Vagina (tissue), 2 donors: ENCODE data around the gene SYTL4. TPM values are rescaled to one million over a fixed set of nuclear protein-coding genes. Genes with fewer than 3 reads are reported as not detected.
"Not testable (repeated sequence)": the region's sequence is repeated elsewhere in the genome, so short reads cannot be mapped to it uniquely, and the experiment has no call there.

Experiments
- DNase-seq, 2 donors: peaks; one replicate each; pipeline ENCODE4 v3.0.0-alpha.2; 2017; ENCODE audit errors: extremely low spot score in 2 of 2
- H3K27ac ChIP-seq: fragments of 200-600 bp; sonication (generic); one replicate; pipeline ENCODE4 v1.5.1; 2019
- H3K27me3 ChIP-seq: fragments of 200-600 bp; sonication (generic); one replicate; pipeline ENCODE4 v1.5.1; 2019
- H3K36me3 ChIP-seq, 2 donors: fragments of 200-600 bp; sonication (generic); one replicate each; pipeline ENCODE4 v1.5.1; 2017 to 2019
- H3K4me1 ChIP-seq: fragments of 200-600 bp; sonication (generic); one replicate; pipeline ENCODE4 v1.5.1; 2019
- H3K4me3 ChIP-seq, 2 donors: fragments of 200-600 bp; sonication (generic); 1 replicate in 1 of 2; 2 replicates in 1 of 2; pipeline ENCODE4 v1.5.1; 2016 to 2019
- H3K9me3 ChIP-seq: fragments of 200-600 bp; sonication (generic); one replicate; pipeline ENCODE4 v1.5.1; 2019
- POLR2A ChIP-seq, 2 donors: fragments of 450-650 bp; IDR thresholded peaks; one replicate each; pipeline ENCODE4 v1.6.1; 2017; ENCODE audit warnings: antibody characterized with exemption in 2 of 2, mild to moderate bottlenecking in 2 of 2, moderate library complexity in 2 of 2
- POLR2AphosphoS5 ChIP-seq, 2 donors: sonication (generic); formaldehyde crosslinking; IDR thresholded peaks; one replicate each; pipeline ENCODE4 v1.9.0; 2017; ENCODE audit warnings: antibody characterized with exemption in 2 of 2, mild to moderate bottlenecking in 2 of 2, low read depth in 1 of 2; ENCODE audit not compliant: insufficient read depth in 1 of 2
- intact Hi-C: fragments of 100-400 bp; cut with DNase I; formaldehyde crosslinking; loops from one replicate; pipeline ENCODE4 v1.15.1; 2023
- total RNA-seq: library from RNA; depleted of rRNA; stranded (reverse); fragments of >200 nt; gene quantifications from one replicate; pipeline ENCODE4 v1.2.3, GENCODE V29; 2016
- TF ChIP-seq, protein P1 (sequence below), 3 experiments: fragments of 450-650 bp in 2 of 3; fragments of 200-600 bp in 1 of 3; sonication (generic) in 1 of 3; IDR thresholded peaks; one replicate each; pipeline ENCODE4 v1.5.1; 2017 to 2019; ENCODE audit warnings: antibody characterized with exemption in 3 of 3, mild to moderate bottlenecking in 2 of 3, moderate library complexity in 2 of 3

The SYTL4 gene
- total RNA-seq, 1 donor from 2014 or later, result 21.9 TPM

DNA sequence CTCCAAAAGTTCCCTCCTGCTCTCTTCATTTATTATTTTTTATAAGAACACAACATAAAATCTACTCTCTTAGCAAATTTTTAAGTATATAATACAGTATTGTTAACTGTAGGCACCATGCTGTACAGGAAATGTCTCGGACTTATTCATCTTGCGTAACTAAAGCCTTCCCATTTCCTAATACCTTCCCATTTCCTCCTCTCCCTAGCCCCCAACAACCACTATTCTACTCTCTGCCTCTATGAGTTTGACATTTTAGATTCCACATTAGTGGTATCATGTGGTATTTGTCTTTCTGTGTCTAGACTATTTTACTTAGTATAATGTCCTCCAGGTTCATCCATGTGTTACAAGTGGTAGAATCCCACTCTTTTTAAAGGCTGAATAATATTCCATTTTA lies 15.8 kb upstream of the SYTL4 start:
- intact Hi-C loops, result no loop called here
- peak overlapping the region; percentile 33 for H3K27ac ChIP-seq
- no peaks in the 10 kb centered on the region for H3K36me3 ChIP-seq
- DNase-seq, result no peak
- H3K27me3 ChIP-seq, result no peaks in the 10 kb centered on the region
- H3K4me1 ChIP-seq, result no peaks in the 10 kb centered on the region
- TF ChIP-seq POLR2A (IDR thresholded peaks at IDR 0.05), result no peak
- TF ChIP-seq, protein P1, sequence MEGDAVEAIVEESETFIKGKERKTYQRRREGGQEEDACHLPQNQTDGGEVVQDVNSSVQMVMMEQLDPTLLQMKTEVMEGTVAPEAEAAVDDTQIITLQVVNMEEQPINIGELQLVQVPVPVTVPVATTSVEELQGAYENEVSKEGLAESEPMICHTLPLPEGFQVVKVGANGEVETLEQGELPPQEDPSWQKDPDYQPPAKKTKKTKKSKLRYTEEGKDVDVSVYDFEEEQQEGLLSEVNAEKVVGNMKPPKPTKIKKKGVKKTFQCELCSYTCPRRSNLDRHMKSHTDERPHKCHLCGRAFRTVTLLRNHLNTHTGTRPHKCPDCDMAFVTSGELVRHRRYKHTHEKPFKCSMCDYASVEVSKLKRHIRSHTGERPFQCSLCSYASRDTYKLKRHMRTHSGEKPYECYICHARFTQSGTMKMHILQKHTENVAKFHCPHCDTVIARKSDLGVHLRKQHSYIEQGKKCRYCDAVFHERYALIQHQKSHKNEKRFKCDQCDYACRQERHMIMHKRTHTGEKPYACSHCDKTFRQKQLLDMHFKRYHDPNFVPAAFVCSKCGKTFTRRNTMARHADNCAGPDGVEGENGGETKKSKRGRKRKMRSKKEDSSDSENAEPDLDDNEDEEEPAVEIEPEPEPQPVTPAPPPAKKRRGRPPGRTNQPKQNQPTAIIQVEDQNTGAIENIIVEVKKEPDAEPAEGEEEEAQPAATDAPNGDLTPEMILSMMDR (IDR thresholded peaks at IDR 0.05), result no peak
- TF ChIP-seq POLR2AphosphoS5 (IDR thresholded peaks at IDR 0.05; ENCODE audit: insufficient read depth in 1 of 2, low read depth in 1 of 2), result no peak
- no peak overlapping the region for H3K4me3 ChIP-seq
- no peaks in the 10 kb centered on the region for H3K9me3 ChIP-seq

DNA sequence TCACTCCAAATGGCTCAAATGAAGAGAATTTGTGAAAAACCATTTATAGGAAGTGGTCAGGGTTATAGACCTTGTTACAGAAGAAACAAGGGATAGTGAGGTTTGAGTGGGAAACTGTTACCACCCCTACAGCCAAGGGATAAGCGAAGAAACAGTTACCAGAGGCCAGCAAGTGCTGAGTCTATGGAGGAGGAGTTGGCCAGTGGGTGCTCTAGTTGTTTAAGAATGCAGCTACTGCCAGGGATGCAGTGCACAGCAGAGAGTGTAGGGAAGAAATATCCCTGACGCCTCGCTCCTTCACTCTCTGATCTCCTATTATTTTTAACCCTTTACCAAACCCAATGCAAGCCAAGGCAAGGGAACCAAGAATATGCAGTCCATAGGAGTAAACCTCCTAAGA lies 15.2 kb upstream of the SYTL4 start:
- no peaks in the 10 kb centered on the region for H3K36me3 ChIP-seq
- H3K4me1 ChIP-seq, result no peaks in the 10 kb centered on the region
- intact Hi-C loops, result no loop called here
- peak overlapping the region; percentile 33 for H3K27ac ChIP-seq
- no peaks in the 10 kb centered on the region for H3K9me3 ChIP-seq
- no peak overlapping the region for H3K4me3 ChIP-seq
- H3K27me3 ChIP-seq, result no peaks in the 10 kb centered on the region
- TF ChIP-seq, protein P1 (IDR thresholded peaks at IDR 0.05), result no peak
- TF ChIP-seq POLR2A (IDR thresholded peaks at IDR 0.05) (no peak), POLR2AphosphoS5 (IDR thresholded peaks at IDR 0.05; ENCODE audit: insufficient read depth in 1 of 2, low read depth in 1 of 2) (no peak)
- no peak for DNase-seq

DNA sequence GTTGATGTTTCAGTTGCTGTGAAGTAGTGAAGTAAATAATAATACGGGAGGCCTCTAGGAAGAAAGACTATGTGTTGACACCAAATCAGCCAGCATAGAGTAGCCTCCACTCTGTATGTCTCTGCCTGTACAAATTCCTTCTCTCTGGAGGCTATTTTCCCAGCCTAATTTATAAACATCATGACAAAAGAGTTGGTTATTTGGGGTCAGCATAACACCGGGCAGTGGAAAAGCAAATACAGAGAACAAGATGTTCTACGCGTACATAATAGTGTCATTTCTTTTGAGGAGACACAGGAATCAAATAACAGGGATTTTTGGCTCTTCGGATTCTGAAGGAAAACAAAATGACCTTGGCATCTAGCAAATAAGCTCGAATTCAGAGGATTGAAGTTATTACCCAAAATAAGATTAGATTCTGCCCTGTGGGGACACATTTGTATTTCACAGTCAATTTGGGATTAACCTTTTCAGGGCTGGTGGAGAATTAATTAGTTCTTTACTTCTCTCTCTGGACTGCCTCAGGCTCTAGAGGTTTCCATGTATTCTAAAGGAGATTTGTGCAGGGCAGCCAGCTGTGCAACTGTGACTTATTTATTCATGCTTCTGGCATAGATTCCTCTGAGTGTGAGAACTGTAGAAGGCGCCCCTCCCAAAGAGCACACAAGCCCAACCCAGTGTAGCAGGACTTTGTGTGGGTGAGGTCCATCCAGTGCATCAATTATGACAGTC lies 14.1 kb upstream of the SYTL4 start:
- Histone ChIP-seq H3K36me3 (no peaks in the 10 kb centered on the region), H3K9me3 (no peaks in the 10 kb centered on the region), H3K27me3 (no peaks in the 10 kb centered on the region), H3K4me1 (no peaks in the 10 kb centered on the region), H3K4me3 (no peak overlapping the region), H3K27ac (peak overlapping the region; percentile 42)
- intact Hi-C loops, result no loop called here
- no peak for TF ChIP-seq POLR2A (IDR thresholded peaks at IDR 0.05)
- TF ChIP-seq POLR2AphosphoS5 (IDR thresholded peaks at IDR 0.05; ENCODE audit: insufficient read depth in 1 of 2, low read depth in 1 of 2), result peak in 1 of 2 donors; percentile 15
- DNase-seq, result no peak

DNA sequence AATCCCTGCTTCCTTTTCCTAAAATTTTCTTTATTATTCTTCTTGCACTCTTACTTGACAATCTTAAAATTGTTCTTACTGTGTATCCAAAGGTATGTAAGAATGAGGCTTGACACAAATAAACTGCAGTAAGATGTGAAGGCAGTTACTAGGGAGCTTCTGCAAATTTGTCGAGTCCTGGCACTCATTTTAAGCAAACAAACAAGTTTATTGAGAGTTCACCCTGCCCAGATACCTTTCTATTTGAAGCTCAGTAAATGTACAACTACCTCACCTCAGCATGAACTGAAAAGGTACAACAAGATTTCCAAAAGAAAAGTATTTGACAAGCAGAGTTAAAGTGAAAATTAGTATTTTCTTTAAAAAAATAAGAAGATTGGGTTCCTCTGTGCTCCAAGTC lies 13.3 kb upstream of the SYTL4 start:
- H3K36me3 ChIP-seq, result no peaks in the 10 kb centered on the region
- DNase-seq, result no peak
- H3K4me1 ChIP-seq, result no peaks in the 10 kb centered on the region
- H3K9me3 ChIP-seq, result no peaks in the 10 kb centered on the region
- intact Hi-C loops, result no loop called here
- no peaks in the 10 kb centered on the region for H3K27me3 ChIP-seq
- H3K4me3 ChIP-seq, result no peak overlapping the region
- TF ChIP-seq, protein P1 (IDR thresholded peaks at IDR 0.05), result no peak
- TF ChIP-seq POLR2A (IDR thresholded peaks at IDR 0.05) (no peak), POLR2AphosphoS5 (IDR thresholded peaks at IDR 0.05; ENCODE audit: insufficient read depth in 1 of 2, low read depth in 1 of 2) (no peak)
- H3K27ac ChIP-seq, result peak overlapping the region; percentile 53

DNA sequence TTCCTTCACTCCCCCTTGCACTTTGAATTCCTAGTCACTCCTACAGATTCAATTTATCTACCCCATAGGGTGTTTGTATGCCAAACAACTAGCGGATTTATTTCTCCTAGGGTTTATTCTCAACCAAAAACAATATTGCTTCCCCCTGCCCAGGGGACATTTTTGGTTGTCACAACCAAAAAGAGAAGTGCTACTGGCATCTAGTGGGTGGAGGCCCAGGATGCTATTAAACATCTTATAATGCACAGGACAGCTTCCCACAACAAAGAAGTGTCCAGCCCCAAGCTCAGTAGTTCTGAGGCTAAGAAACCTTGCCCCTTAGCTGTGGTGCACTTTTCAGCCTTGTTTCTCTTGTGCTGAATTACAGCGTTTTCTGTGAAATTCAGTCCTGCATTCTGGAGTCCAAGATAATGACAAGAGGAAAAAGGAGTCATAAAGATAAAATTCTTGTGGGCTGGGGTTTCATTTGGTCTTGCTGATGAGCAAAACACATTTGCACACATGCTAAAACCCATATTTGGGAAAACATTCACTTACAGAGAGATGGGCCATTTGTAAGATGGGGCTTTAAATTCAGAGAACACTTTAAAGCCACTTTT lies 11.2 kb upstream of the SYTL4 start:
- H3K4me3 ChIP-seq, result no peak overlapping the region
- H3K9me3 ChIP-seq, result no peaks in the 10 kb centered on the region
- no peak for DNase-seq
- no peaks in the 10 kb centered on the region for H3K4me1 ChIP-seq
- intact Hi-C loops, result no loop called here
- TF ChIP-seq, protein P1 (IDR thresholded peaks at IDR 0.05), result no peak
- TF ChIP-seq POLR2A (IDR thresholded peaks at IDR 0.05) (no peak), POLR2AphosphoS5 (IDR thresholded peaks at IDR 0.05; ENCODE audit: insufficient read depth in 1 of 2, low read depth in 1 of 2) (no peak)
- no peaks in the 10 kb centered on the region for H3K27me3 ChIP-seq
- no peaks in the 10 kb centered on the region for H3K36me3 ChIP-seq
- H3K27ac ChIP-seq, result no peak overlapping the region

DNA sequence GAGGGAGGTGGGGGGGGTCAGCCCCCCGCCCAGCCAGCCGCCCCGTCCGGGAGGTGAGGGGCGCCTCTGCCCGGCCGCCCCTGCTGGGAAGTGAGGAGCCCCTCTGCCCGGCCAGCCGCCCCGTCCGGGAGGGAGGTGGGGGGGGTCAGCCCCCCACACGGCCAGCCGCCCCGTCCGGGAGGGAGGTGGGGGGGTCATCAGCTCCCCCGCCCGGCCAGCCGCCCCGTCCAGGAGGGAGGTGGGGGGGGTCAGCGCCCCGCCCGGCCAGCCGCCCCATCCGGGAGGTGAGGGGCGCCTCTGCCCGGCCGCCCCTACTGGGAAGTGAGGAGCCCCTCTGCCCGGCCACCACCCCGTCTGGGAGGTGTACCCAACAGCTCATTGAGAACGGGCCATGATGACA lies 7.9 kb downstream of the SYTL4 start:
- H3K4me3 ChIP-seq, DNase-seq, H3K27me3 ChIP-seq, H3K4me1 ChIP-seq, H3K36me3 ChIP-seq, H3K9me3 ChIP-seq, H3K27ac ChIP-seq, intact Hi-C loops: not testable (repeated sequence)
